Stimulated activated CD8-positive, alpha-beta memory T cell treated with anti-CD3 and anti-CD28 coated beads, Interleukin-12 subunit alpha, Interleukin-12 subunit beta, amount 100 ng/mL, for 1 hour (primary cell): ENCODE results near the gene TP53BP1.

Source experiments
- DNase-seq: peaks from one replicate; pipeline ENCODE4 v3.0.0-alpha.2; 2020; ENCODE audit warnings: low read depth

Gene TP53BP1

GRCh38 chr15:43518197-43518761 lies 25.3 kb upstream of the TP53BP1 start:
- DNase-seq, result no peak

- no peak for DNase-seq
Observed at GRCh38 chr15:43517354-43518196, 24.6 kb upstream of the TP53BP1 start, which contains the start of gene MAP1A. Gene MAP1A (plus strand): TSS chr15:43517608. CDS start chr15:43521474, 3,866 bp downstream.

GRCh38 chr15:43516801-43517353 lies 23.9 kb upstream of the TP53BP1 start:
- no peak for DNase-seq

GRCh38 chr15:43516185-43516584 lies 23.2 kb upstream of the TP53BP1 start:
- no peak for DNase-seq

- DNase-seq, result no peak
Observed at GRCh38 chr15:43515741-43516140, 22.8 kb upstream of the TP53BP1 start.

- DNase-seq, result no peak
Observed at GRCh38 chr15:43514241-43515057, 21.5 kb upstream of the TP53BP1 start.

- no peak for DNase-seq
Observed at GRCh38 chr15:43513550-43513949, 20.6 kb upstream of the TP53BP1 start.

GRCh38 chr15:43511012-43511885 lies 18.3 kb upstream of the TP53BP1 start:
- no peak for DNase-seq

GRCh38 chr15:43510200-43511011 lies 17.4 kb upstream of the TP53BP1 start:
- peak; percentile 93 for DNase-seq

- DNase-seq, result no peak
Observed at GRCh38 chr15:43509660-43510199, 16.8 kb upstream of the TP53BP1 start.

- DNase-seq, result no peak
Observed at GRCh38 chr15:43508991-43509659, 16.2 kb upstream of the TP53BP1 start.

GRCh38 chr15:43508421-43508820 lies 15.5 kb upstream of the TP53BP1 start:
- no peak for DNase-seq

GRCh38 chr15:43505738-43506137 lies 12.8 kb upstream of the TP53BP1 start:
- DNase-seq, result no peak

DNA sequence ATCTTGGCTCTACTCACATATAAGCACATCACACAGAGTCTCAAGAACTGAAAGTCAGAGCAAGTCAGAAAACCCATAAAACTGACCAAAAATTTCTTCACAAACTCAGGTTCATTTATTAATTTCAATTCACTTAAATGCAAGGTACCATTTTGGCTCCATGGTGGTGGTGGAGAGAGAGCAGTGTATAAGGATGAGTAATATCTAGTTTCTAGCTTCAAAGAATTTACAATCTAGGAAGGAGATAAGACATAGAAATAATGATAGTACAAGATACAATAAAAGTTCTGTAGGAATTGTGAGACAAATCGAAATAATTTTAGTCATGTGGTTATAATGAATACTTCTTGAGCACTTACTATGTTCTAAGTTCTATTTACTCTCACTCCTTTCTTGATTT lies 6.7 kb upstream of the TP53BP1 start:
- no peak for DNase-seq

- no peak for DNase-seq
Observed at GRCh38 chr15:43498990-43499389, 6.0 kb upstream of the TP53BP1 start.

GRCh38 chr15:43493703-43494472 lies 932 bp upstream of the TP53BP1 start:
- no peak for DNase-seq

GRCh38 chr15:43492266-43492665 lies 690 bp downstream of the TP53BP1 start:
- no peak for DNase-seq

DNA sequence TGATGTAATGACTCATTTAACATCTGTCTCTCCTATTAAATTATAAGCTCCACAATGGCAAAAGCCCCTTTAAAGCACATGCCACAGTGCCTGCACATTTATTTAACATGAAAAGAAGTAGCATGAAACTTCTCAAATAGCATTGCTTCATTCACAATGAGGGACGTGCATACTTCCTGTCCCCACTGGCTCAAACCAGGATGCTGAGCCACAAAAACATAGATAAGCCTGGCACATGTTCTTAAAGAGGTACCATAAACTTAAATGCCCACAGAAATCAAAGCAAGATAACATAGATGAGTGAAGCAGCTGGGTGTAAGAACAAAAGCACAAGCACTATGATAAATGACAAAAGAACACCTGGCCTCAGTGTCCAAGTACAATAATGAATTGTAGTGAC lies 3.8 kb downstream of the TP53BP1 start:
- no peak for DNase-seq

DNA sequence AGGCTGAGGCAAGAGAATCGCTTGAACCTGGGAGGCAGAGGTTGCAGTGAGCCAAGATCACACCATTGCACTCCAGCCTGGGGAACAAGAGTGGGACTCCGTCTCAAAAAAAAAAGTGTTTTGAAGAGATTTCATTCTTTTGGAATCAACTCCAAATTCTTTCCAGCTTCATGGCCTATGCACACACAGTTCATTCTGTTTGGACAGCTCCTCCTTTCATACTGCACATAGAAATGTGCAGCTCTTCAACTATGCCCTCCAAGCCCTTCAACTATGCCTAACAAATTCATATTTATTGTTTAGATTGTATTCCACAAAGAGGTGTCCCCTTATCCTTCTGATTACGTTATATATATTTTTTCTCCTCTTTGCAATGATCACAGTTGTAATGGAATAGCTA lies 4.2 kb downstream of the TP53BP1 start:
- no peak for DNase-seq
